Testis (tissue), 2 donors: ENCODE data around the gene EIF4EBP3.

Experiments used
- POLR2A ChIP-seq: fragments of 450-650 bp; IDR thresholded peaks from one replicate; pipeline ENCODE4 v1.6.1; 2017; ENCODE audit warnings: antibody characterized with exemption, mild to moderate bottlenecking, moderate library complexity
- TF ChIP-seq, protein P1 (sequence below), 3 experiments: fragments of 450-650 bp in 2 of 3; fragments of 200-600 bp in 1 of 3; sonication (generic) in 1 of 3; IDR thresholded peaks; one replicate each; pipeline ENCODE4 v1.5.1; 2016 to 2019; ENCODE audit warnings: antibody characterized with exemption in 3 of 3, mild to moderate bottlenecking in 2 of 3, moderate library complexity in 1 of 3

DNA sequence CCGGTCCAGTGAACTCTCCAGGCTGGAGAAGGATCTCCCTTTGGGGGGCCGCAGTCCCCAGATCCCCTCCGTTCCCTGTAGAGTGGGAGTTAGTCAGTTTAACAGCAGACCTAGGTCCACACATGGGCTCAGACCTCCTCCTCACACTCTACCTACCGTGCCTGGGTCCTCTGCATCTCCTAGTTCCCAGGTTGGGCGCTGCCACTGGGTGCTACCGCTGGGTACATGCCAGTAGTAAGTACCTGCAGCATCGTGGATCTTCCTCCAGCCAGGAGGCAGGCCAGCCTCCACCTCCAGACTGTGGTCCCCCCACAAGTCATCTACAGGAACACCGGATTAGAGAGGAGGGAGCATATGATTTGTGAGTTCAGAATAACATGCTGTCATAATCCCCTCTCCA is 16.1 kb downstream of the EIF4EBP3 start:
- TF ChIP-seq, protein P1, sequence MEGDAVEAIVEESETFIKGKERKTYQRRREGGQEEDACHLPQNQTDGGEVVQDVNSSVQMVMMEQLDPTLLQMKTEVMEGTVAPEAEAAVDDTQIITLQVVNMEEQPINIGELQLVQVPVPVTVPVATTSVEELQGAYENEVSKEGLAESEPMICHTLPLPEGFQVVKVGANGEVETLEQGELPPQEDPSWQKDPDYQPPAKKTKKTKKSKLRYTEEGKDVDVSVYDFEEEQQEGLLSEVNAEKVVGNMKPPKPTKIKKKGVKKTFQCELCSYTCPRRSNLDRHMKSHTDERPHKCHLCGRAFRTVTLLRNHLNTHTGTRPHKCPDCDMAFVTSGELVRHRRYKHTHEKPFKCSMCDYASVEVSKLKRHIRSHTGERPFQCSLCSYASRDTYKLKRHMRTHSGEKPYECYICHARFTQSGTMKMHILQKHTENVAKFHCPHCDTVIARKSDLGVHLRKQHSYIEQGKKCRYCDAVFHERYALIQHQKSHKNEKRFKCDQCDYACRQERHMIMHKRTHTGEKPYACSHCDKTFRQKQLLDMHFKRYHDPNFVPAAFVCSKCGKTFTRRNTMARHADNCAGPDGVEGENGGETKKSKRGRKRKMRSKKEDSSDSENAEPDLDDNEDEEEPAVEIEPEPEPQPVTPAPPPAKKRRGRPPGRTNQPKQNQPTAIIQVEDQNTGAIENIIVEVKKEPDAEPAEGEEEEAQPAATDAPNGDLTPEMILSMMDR (IDR thresholded peaks at IDR 0.05): no peak
- no peak for TF ChIP-seq POLR2A
